Tibial artery (tissue), 4 donors: ENCODE results near the gene USF1.
A peak's percentile ranks its signal among the peaks of the same experiment; 100 is the strongest.

Experiments used
- DNase-seq, 2 donors: peaks; one replicate each; pipeline ENCODE4 v3.0.0-alpha.2; 2019
- H3K27ac ChIP-seq, 2 donors: fragments of 200-600 bp; sonication (generic) in 1 of 2; 1 replicate in 1 of 2; 2 replicates in 1 of 2; pipeline ENCODE4 v1.5.1; 2018 to 2019; ENCODE audit warnings: mild to moderate bottlenecking in 1 of 2
- H3K27me3 ChIP-seq, 2 donors: fragments of 200-600 bp; sonication (generic) in 1 of 2; one replicate each; pipeline versions ENCODE4 v1.5.1 to v1.6.0; 2016 to 2019
- H3K36me3 ChIP-seq, 3 donors: fragments of 200-600 bp; sonication (generic) in 2 of 3; one replicate each; pipeline ENCODE4 v1.5.1; 2016 to 2019; ENCODE audit warnings: mild to moderate bottlenecking in 2 of 3
- H3K4me1 ChIP-seq, 4 donors: fragments of 200-600 bp; sonication (generic) in 2 of 4; 1 replicate in 3 of 4; 2 replicates in 1 of 4; pipeline ENCODE4 v1.5.1; 2016 to 2019
- H3K4me3 ChIP-seq, 2 donors: fragments of 200-600 bp; sonication (generic) in 1 of 2; 1 replicate in 1 of 2; 2 replicates in 1 of 2; pipeline ENCODE4 v1.5.1; 2018 to 2019; ENCODE audit warnings: mild to moderate bottlenecking in 2 of 2
- H3K9me3 ChIP-seq, 3 donors: fragments of 200-600 bp; sonication (generic) in 1 of 3; one replicate each; pipeline ENCODE4 v1.5.1; 2016 to 2019
- intact Hi-C: fragments of 100-400 bp; cut with DNase I; formaldehyde crosslinking; loops from one replicate; pipeline ENCODE4 v1.15.0; 2023; ENCODE audit warnings: low total_unique reads
- TF ChIP-seq, protein P1 (sequence below), 2 experiments: fragments of 200-600 bp in 1 of 2; fragments of 450-650 bp in 1 of 2; IDR thresholded peaks; one replicate each; pipeline ENCODE4 v1.5.1; 2017 to 2019; ENCODE audit warnings: antibody characterized with exemption in 2 of 2, mild to moderate bottlenecking in 1 of 2, moderate library complexity in 1 of 2

USF1 gene

DNA sequence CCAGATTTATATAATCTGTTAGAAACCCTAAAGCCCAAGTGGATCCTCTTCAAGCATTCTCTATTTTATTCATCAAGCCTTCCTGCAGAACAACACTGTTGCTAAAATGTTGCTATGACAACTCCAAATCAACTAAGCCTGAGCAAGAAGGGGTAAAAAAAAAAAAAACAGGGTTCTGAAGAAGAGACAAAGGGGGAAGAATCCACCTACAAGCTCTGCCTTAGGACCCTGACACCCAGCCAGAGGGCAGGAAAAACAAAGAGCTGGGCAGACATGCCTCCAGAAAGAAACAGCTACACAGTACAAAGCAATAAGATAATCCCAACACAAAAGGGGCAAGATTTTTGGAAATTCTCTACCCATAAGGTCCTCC lies 1.3 kb downstream of the USF1 start:
- Histone ChIP-seq H3K4me3 (peak overlapping the region; percentile 80 to 87), H3K27ac (peak overlapping the region; percentile 87 to 90)
- intact Hi-C loops, result loop anchor here (10.0 kb wide), 1 partner anchor 350 kb away; no protein-coding TSS in a partner anchor

DNA sequence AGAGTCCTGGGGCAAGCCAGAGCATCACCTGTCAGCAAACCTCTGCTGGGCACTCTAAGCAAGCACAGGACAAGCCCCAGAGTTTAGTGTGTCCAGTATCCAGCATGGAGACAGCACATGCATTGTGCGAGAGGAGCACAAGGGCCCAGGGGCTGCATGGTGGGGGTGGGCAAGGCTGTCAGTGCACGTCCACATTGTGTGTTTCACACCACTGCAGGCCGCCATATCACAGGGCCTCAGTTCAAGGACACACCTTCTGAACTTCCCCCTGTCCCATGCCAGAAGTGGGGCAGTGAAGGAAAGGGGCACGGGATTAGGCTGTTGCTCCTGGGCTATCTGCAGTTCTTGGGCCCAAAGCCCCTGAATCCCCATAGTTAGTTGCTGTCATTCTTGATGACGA lies 6.2 kb downstream of the USF1 start:
- no peak overlapping the region for H3K4me3 ChIP-seq
- H3K4me1 ChIP-seq, result peaks cover 0 to 32% (median 13%) of the 10 kb centered on the region in 4 donors
- no peak overlapping the region for H3K27ac ChIP-seq
- H3K9me3 ChIP-seq, result no peaks in the 10 kb centered on the region
- intact Hi-C loops, result no loop called here
- no peaks in the 10 kb centered on the region for H3K27me3 ChIP-seq
- no peak for DNase-seq
- peaks cover 37 to 50% (median 38%) of the 10 kb centered on the region in 3 donors for H3K36me3 ChIP-seq
- TF ChIP-seq, protein P1, sequence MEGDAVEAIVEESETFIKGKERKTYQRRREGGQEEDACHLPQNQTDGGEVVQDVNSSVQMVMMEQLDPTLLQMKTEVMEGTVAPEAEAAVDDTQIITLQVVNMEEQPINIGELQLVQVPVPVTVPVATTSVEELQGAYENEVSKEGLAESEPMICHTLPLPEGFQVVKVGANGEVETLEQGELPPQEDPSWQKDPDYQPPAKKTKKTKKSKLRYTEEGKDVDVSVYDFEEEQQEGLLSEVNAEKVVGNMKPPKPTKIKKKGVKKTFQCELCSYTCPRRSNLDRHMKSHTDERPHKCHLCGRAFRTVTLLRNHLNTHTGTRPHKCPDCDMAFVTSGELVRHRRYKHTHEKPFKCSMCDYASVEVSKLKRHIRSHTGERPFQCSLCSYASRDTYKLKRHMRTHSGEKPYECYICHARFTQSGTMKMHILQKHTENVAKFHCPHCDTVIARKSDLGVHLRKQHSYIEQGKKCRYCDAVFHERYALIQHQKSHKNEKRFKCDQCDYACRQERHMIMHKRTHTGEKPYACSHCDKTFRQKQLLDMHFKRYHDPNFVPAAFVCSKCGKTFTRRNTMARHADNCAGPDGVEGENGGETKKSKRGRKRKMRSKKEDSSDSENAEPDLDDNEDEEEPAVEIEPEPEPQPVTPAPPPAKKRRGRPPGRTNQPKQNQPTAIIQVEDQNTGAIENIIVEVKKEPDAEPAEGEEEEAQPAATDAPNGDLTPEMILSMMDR (IDR thresholded peaks at IDR 0.05), result no peak

More for the DNA sequence above, 1.3 kb downstream of the USF1 start:
- Histone ChIP-seq H3K9me3 (no peaks in the 10 kb centered on the region), H3K36me3 (peaks cover 33 to 39% (median 34%) of the 10 kb centered on the region in 3 donors), H3K27me3 (no peaks in the 10 kb centered on the region), H3K4me1 (peaks cover 0 to 28% (median 11%) of the 10 kb centered on the region in 4 donors)
- DNase-seq, result no peak
- TF ChIP-seq, protein P1 (IDR thresholded peaks at IDR 0.05), result no peak

DNA sequence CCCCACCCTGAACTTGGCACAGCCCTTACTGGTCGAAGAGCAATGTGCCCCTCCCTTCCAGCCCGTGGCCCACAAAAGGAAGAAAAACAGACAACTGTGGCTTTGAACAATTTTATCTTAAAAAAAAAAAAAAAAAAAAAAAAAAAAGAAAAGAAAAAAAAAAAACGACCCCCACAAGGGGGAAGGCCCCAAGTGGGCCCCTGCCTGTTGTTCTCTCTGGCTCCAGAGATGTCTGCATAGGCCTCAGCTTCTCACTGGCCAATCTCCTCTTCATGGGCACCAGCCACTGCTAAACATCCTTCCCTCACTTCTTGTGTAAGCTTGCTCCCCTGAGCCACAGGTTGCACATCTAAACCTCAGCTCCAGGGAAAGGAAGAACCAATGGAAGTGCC lies 6.6 kb downstream of the USF1 start:
- peaks cover 37 to 50% (median 38%) of the 10 kb centered on the region in 3 donors for H3K36me3 ChIP-seq
- intact Hi-C loops, result no loop called here
- no peaks in the 10 kb centered on the region for H3K9me3 ChIP-seq
- H3K4me1 ChIP-seq, result peaks cover 0 to 28% (median 9%) of the 10 kb centered on the region in 4 donors
- H3K27me3 ChIP-seq, result no peaks in the 10 kb centered on the region
- peak overlapping the region in 1 of 2 donors; percentile 32 for H3K27ac ChIP-seq
- peak overlapping the region; percentile 56 to 60 for H3K4me3 ChIP-seq
- TF ChIP-seq, protein P1 (IDR thresholded peaks at IDR 0.05), result no peak
- no peak for DNase-seq

DNA sequence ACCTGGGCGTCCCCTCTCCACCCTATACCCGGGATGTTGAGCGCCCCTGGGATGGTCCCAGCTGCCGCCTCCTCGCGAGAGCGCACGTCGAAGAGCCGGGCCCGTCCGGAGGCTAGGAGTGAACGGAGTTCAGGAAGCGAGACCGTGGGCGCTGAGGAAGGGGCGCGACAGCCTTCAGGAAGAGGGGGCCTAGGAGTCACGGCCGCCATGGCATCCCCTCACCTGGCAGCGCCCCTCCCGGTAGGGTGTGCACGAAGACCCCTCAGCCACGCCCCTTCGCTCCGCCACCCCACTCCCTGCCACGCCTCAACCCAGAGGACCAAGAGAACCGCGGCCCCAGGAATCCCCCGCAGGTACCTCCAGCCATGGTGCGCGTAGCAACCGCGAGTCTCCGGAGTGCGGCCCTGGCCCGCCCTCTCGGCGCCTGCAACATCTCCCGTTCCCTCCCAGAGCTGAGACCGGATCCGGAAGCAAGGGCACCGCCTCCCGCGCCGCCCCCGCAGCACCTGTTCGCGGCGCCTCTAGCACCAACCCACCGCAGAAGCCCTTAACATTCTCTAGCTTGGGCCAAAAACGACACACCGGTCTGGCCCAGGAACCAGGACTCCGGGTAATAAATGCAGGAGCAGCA lies 7.1 kb downstream of the USF1 start, which contains the start of gene TSTD1:
Gene TSTD1, minus strand, starts transcription at position 442 of the 631 bp plus-strand sequence. Its CDS starts 75 bp downstream, at position 367.
- peak within 1 kb of the TSS; percentile 56 to 60 for H3K4me3 ChIP-seq
- intact Hi-C loops, result no loop called here
- TF ChIP-seq, protein P1 (IDR thresholded peaks at IDR 0.05), result no peak
- peaks cover 37 to 50% (median 38%) of the 10 kb centered on the region in 3 donors for H3K36me3 ChIP-seq
- peaks cover 0 to 23% (median 5%) of the 10 kb centered on the region in 4 donors for H3K4me1 ChIP-seq
- DNase-seq, result peak in 1 of 2 donors; percentile 71
- H3K27me3 ChIP-seq, result no peaks in the 10 kb centered on the region
- no peaks in the 10 kb centered on the region for H3K9me3 ChIP-seq
- peak within 1 kb of the TSS; percentile 31 to 32 for H3K27ac ChIP-seq

DNA sequence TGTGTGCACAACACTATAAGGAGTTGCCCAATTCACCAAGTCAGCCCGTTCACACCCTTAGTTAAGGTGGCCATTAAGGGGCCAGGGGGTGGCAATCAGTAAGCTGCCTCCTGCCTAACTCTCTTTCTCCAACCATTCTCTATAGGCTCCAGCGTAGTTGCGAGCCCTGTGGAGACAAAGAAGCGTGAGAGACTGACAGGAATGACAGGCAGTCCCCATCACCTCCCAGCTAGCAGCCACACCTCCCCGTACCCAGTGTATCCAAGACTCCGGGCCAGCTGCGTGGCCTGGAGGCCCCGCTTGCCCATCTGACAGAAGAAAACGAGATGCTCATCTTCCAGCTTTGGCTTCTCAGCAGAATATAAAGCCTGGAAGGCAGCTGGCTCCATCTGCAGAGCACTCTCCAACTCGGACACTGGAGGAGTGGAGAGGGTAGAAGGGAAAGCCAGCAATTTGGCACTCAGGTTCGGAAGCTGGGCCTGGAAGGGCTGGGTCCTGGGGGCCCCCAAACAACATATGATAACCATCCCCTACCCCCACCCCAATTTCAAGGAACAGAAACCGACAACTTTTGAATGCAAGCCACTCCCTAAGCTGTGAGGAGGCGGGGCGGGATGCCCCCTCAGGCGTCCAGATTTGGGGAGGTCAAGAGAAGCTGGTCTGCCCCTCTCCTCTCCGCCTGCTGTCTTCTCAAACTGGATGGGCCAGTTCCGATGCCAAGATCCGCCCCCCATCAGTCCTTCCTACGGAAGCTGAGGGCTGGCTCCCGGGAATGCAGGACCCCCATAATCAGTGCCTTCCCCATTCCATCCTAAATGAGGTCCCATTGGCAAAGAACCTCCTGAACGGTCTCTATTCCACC lies 7.9 kb downstream of the USF1 start:
- no peaks in the 10 kb centered on the region for H3K27me3 ChIP-seq
- H3K4me3 ChIP-seq, result peak overlapping the region; percentile 56 to 60
- peak overlapping the region in 1 of 2 donors; percentile 31 for H3K27ac ChIP-seq
- H3K4me1 ChIP-seq, result peaks cover 0 to 16% (median 4%) of the 10 kb centered on the region in 4 donors
- intact Hi-C loops, result no loop called here
- H3K9me3 ChIP-seq, result no peaks in the 10 kb centered on the region
- H3K36me3 ChIP-seq, result peaks cover 37 to 45% (median 38%) of the 10 kb centered on the region in 3 donors
- DNase-seq, result no peak
- TF ChIP-seq, protein P1 (IDR thresholded peaks at IDR 0.05), result no peak
